Pancreas (tissue), 10 donors: ENCODE data around the gene ADGRG3. TPM values are rescaled to one million over a fixed set of nuclear protein-coding genes. Genes with fewer than 3 reads are reported as not detected.

Experiments
- ATAC-seq, 4 donors: fragments of 200-7000 bp; cut with Tn5 transposase; one replicate each; pipeline versions ENCODE4 v1.8.0 to v1.9.1; 2020; ENCODE audit warnings: mild to moderate bottlenecking in 4 of 4, moderate library complexity in 4 of 4
- DNase-seq, 6 donors: peaks; one replicate each; pipeline ENCODE4 v3.0.0-alpha.2; 2020
- FAIRE-seq: peaks from 2 replicates; lab custom pipeline; 2012; peaks lifted over from hg19 to GRCh38; lab: Jason Lieb, UNC
- H3K27ac ChIP-seq, 4 donors: fragments of 200-600 bp; sonication (generic); 1 replicate in 3 of 4; 2 replicates in 1 of 4; pipeline versions ENCODE4 v1.5.0 to v1.8.0; 2020
- H3K27me3 ChIP-seq, 4 donors: fragments of 200-600 bp; one replicate each; pipeline ENCODE4 v1.8.0; 2021
- H3K36me3 ChIP-seq, 3 donors: fragments of 200-600 bp; sonication (generic) in 1 of 3; one replicate each; pipeline versions ENCODE4 v1.5.0 to v1.8.0; 2020 to 2021
- H3K4me1 ChIP-seq, 3 donors: fragments of 200-600 bp; one replicate each; pipeline ENCODE4 v1.8.0; 2021
- H3K4me3 ChIP-seq, 4 donors: fragments of 200-600 bp; sonication (generic) in 2 of 4; one replicate each; pipeline versions ENCODE4 v1.5.0 to v1.8.0; 2020 to 2021
- H3K9me3 ChIP-seq, 4 donors: fragments of 200-600 bp; one replicate each; pipeline ENCODE4 v1.8.0; 2021
- CTCF ChIP-seq, 4 donors: fragments of 200-600 bp; sonication (generic) in 3 of 4; IDR thresholded peaks; one replicate each; pipeline versions ENCODE4 v1.5.0 to v1.8.0; 2021; ENCODE audit warnings: antibody characterized with exemption in 4 of 4
- WGBS, 2 donors: extraction: QIAGEN DNeasy Blood & Tissue Kit; methylation state at CpG; one replicate each; pipeline ENCODE4 v1.1.7; 2013; 5-methylcytosine and 5-hydroxymethylcytosine counted together
- intact Hi-C, 3 donors: fragments of 100-400 bp; cut with DNase I; formaldehyde crosslinking; loops; one replicate each; pipeline versions ENCODE4 v1.11.1 to v1.14.2; 2022
- polyA plus RNA-seq, 2 donors: library from polyadenylated mRNA; stranded (reverse); fragments of 200-250 nt; gene quantifications; one replicate each; pipeline ENCODE4 v1.2.3, GENCODE V29; 2013
- total RNA-seq, 6 donors: library from RNA; stranded (reverse); fragmentation: NEBNext Ultra II Directional in 4 of 6; extraction: Animal tissue kit (Norgen Biotek cat#: 25700) in 4 of 6; gene quantifications; one replicate each; pipeline versions ENCODE4 v1.2.1 to v1.2.4, GENCODE V29; 2021 to 2023
- donor health status: healthy with polysubstance abuse.
- donor health status: DM: no; HTN: no; CAD: no; lungs with moderate emphysema.
- donor health status: DM: no; HTN: no; CAD: no.
- donor health status: control.
- donor health status: control.
- donor health status: Bipolar disorder and iron deficiency.
- donor health status: DM: yes; HTN: yes; CAD: no.
- donor health status: DM: no; HTN: no; CAD: no.
- donor health status: DM: no; HTN: no; CAD: no.
- donor health status: DM: yes; HTN: yes; CAD: no.

Gene ADGRG3
- total and polyA plus RNA-seq, 8 donors, result 0.14 to 0.84 (median 0.53) TPM

- TF ChIP-seq CTCF (IDR thresholded peaks at IDR 0.05), result no peak
- ATAC-seq (no peak), DNase-seq (no peak), FAIRE-seq (no peak)
- no peaks in the 10 kb centered on the region for H3K9me3 ChIP-seq
- H3K4me3 ChIP-seq, result no peak overlapping the region
- intact Hi-C loops, result no loop called here
- H3K27ac ChIP-seq, result no peak overlapping the region
- 84 to 88% methylated on average over 10 of the region's 10 CpGs for WGBS, 2 donors
- H3K36me3 ChIP-seq, result peaks cover 0 to 60% (median 18%) of the 10 kb centered on the region in 3 donors
- no peaks in the 10 kb centered on the region for H3K27me3 ChIP-seq
- no peaks in the 10 kb centered on the region for H3K4me1 ChIP-seq
Observed at GRCh38 chr16:57658130-57658877, 9.8 kb upstream of the ADGRG3 start.

- Histone ChIP-seq H3K4me1 (no peaks in the 10 kb centered on the region), H3K9me3 (no peaks in the 10 kb centered on the region), H3K27me3 (no peaks in the 10 kb centered on the region), H3K36me3 (peaks cover 0 to 65% (median 24%) of the 10 kb centered on the region in 3 donors), H3K27ac (no peak overlapping the region), H3K4me3 (no peak overlapping the region)
- FAIRE-seq (no peak), ATAC-seq (no peak), DNase-seq (peak in 1 of 6 donors; percentile 58)
- 85 to 87% methylated on average over 19 of the region's 19 CpGs for WGBS, 2 donors
- TF ChIP-seq CTCF (IDR thresholded peaks at IDR 0.05), result no peak
- intact Hi-C loops, result no loop called here
Observed at GRCh38 chr16:57658878-57659674, 9.0 kb upstream of the ADGRG3 start.

- intact Hi-C loops, result no loop called here
- Histone ChIP-seq H3K27me3 (no peaks in the 10 kb centered on the region), H3K4me1 (no peaks in the 10 kb centered on the region), H3K9me3 (no peaks in the 10 kb centered on the region), H3K27ac (no peak overlapping the region), H3K4me3 (no peak overlapping the region), H3K36me3 (peaks cover 0 to 57% (median 19%) of the 10 kb centered on the region in 3 donors)
- FAIRE-seq (no peak), ATAC-seq (no peak), DNase-seq (no peak)
- WGBS, 2 donors, result 90 to 93% methylated on average over 11 of the region's 11 CpGs
- no peak for TF ChIP-seq CTCF (IDR thresholded peaks at IDR 0.05)
Observed at GRCh38 chr16:57660715-57661463, 7.2 kb upstream of the ADGRG3 start.

- FAIRE-seq, result no peak
- no peak for ATAC-seq
- Histone ChIP-seq H3K4me3 (no peak overlapping the region), H3K36me3 (peaks cover 0 to 52% (median 19%) of the 10 kb centered on the region in 3 donors), H3K27ac (no peak overlapping the region), H3K4me1 (no peaks in the 10 kb centered on the region), H3K27me3 (no peaks in the 10 kb centered on the region), H3K9me3 (no peaks in the 10 kb centered on the region)
- WGBS, 2 donors, result 75 to 84% methylated on average over 7 of the region's 7 CpGs
- no peak for TF ChIP-seq CTCF (IDR thresholded peaks at IDR 0.05)
- DNase-seq, result no peak
- intact Hi-C loops, result no loop called here
Observed at GRCh38 chr16:57661510-57661909, 6.6 kb upstream of the ADGRG3 start.
